HEK293T (cell line): Measurements from ENCODE around the gene RNGTT.

Experiments
- CTCF ChIA-PET: fragments of 350-600 bp; formaldehyde crosslinking; extraction: SDS; loops from one replicate; lab custom pipeline; 2021; ENCODE audit warnings: antibody characterized with exemption, inconsistent platforms; lab: Yijun Ruan, JAX
- POLR2A ChIA-PET: fragments of 350-600 bp; formaldehyde crosslinking; extraction: SDS; loops from one replicate; lab custom pipeline; 2020; ENCODE audit warnings: antibody characterized with exemption, inconsistent platforms; lab: Yijun Ruan, JAX
- DNase-seq: peaks from one replicate; pipeline ENCODE4 v3.0.0; 2012; ENCODE audit warnings: mixed read lengths; ENCODE audit errors: extremely low spot score
- ARNT ChIP-seq: fragments of 450-650 bp; IDR thresholded peaks from 2 replicates; pipeline ENCODE4 v1.6.1; 2017; ENCODE audit warnings: mild to moderate bottlenecking
- BHLHE40 ChIP-seq: fragments of 450-650 bp; IDR thresholded peaks from 2 replicates; pipeline ENCODE4 v1.6.1; 2016; ENCODE audit warnings: mild to moderate bottlenecking, moderate library complexity, borderline replicate concordance
- CTBP1 ChIP-seq: fragments of 450-650 bp; IDR thresholded peaks from 2 replicates; pipeline ENCODE4 v1.6.1; 2016; ENCODE audit warnings: borderline replicate concordance
- ELF4 ChIP-seq: fragments of 450-650 bp; IDR thresholded peaks from 2 replicates; pipeline ENCODE4 v1.6.1; 2017; ENCODE audit warnings: antibody characterized with exemption
- FOXA1 ChIP-seq: fragments of 450-650 bp; IDR thresholded peaks from 2 replicates; pipeline ENCODE4 v1.6.1; 2016; ENCODE audit warnings: mild to moderate bottlenecking
- FOXK2 ChIP-seq: fragments of 450-650 bp; IDR thresholded peaks from 2 replicates; pipeline ENCODE4 v1.6.1; 2016; ENCODE audit warnings: mild to moderate bottlenecking
- FOXM1 ChIP-seq: fragments of 450-650 bp; IDR thresholded peaks from 2 replicates; pipeline ENCODE4 v1.6.1; 2017; ENCODE audit warnings: mild to moderate bottlenecking, borderline replicate concordance
- HDGF ChIP-seq: fragments of 450-650 bp; IDR thresholded peaks from 2 replicates; pipeline ENCODE4 v1.6.1; 2017; ENCODE audit warnings: antibody characterized with exemption, borderline replicate concordance
- L3MBTL2 ChIP-seq: fragments of 450-650 bp; conservative IDR thresholded peaks from 2 replicates; pipeline ENCODE4 v1.6.1; 2016; ENCODE audit warnings: mild to moderate bottlenecking
- LEF1 ChIP-seq: fragments of 450-650 bp; IDR thresholded peaks from 2 replicates; pipeline ENCODE4 v1.6.1; 2017; ENCODE audit warnings: mild to moderate bottlenecking, borderline replicate concordance
- NFRKB ChIP-seq: fragments of 450-650 bp; IDR thresholded peaks from 2 replicates; pipeline ENCODE4 v1.6.1; 2016; ENCODE audit warnings: mild to moderate bottlenecking, moderate library complexity
- SP1 ChIP-seq: fragments of 450-650 bp; IDR thresholded peaks from 2 replicates; pipeline ENCODE4 v1.6.1; 2017
- SUZ12 ChIP-seq: fragments of 450-650 bp; IDR thresholded peaks from 2 replicates; pipeline ENCODE4 v1.6.1; 2016; ENCODE audit warnings: mild to moderate bottlenecking
- TARDBP ChIP-seq: fragments of 450-650 bp; IDR thresholded peaks from 2 replicates; pipeline ENCODE4 v1.6.1; 2016
- ZNF384 ChIP-seq: fragments of 450-650 bp; IDR thresholded peaks from 2 replicates; pipeline ENCODE4 v1.6.1; 2016
- TF ChIP-seq, protein P1 (sequence below): fragments of 450-650 bp; IDR thresholded peaks from 2 replicates; pipeline ENCODE4 v1.6.1; 2016

Gene RNGTT

DNA sequence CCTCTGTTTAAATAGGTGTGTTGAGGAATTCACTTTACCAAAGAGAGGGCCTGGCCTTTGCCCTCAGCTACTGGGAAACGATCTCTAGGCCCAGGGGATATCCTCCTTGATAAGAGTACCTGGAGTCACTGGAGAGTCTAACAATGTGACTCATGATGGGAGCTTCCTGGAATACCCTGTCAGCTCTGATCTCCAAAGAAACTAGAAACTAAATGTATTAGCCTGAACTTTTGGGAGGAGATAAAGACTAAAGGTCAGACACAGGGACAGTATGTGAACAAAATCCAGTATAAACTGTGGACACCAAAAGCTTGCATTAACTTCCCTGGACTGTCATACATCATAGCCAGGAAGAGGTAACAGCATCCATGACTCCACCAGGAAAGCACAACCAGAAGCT is 148.5 kb downstream of the RNGTT start:
- ChIA-PET CTCF (no interaction called here), POLR2A (no interaction called here)
- DNase-seq, result no peak
- TF ChIP-seq L3MBTL2 (no peak), BHLHE40 (no peak), FOXA1 (no peak), NFRKB (no peak), SP1 (no peak), ARNT (no peak), TARDBP (no peak), ELF4 (no peak), CTBP1 (no peak), HDGF (no peak), LEF1 (no peak), SUZ12 (no peak), ZNF384 (no peak), FOXK2 (no peak), FOXM1 (no peak)
- TF ChIP-seq, protein P1, sequence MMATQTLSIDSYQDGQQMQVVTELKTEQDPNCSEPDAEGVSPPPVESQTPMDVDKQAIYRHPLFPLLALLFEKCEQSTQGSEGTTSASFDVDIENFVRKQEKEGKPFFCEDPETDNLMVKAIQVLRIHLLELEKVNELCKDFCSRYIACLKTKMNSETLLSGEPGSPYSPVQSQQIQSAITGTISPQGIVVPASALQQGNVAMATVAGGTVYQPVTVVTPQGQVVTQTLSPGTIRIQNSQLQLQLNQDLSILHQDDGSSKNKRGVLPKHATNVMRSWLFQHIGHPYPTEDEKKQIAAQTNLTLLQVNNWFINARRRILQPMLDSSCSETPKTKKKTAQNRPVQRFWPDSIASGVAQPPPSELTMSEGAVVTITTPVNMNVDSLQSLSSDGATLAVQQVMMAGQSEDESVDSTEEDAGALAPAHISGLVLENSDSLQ, result no peak

DNA sequence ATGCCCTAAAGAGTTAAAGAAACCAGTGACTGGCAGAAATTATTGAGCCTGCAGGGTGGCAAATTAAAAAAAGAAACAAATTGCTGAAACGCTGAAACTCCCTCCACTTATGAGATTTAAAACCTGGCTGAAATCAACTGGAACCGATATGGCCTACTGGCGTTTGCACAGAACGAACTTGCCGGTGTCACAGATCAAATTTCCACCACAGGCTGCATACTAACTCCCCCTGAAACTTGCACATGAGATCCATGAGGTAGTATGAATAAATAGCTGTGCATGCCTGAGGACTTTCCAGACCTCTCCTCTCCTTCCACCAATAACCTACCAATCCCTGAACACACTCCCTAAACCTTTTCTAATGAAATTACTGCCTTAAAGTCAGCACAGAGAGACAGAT is 150.4 kb downstream of the RNGTT start:
- TF ChIP-seq ARNT (no peak), NFRKB (no peak), SUZ12 (no peak), FOXK2 (no peak), BHLHE40 (no peak), FOXM1 (no peak), SP1 (no peak), CTBP1 (no peak), TARDBP (no peak), L3MBTL2 (no peak), LEF1 (no peak), ELF4 (no peak), FOXA1 (no peak), ZNF384 (no peak), HDGF (no peak)
- TF ChIP-seq, protein P1, result no peak
- ChIA-PET CTCF (no interaction called here), POLR2A (no interaction called here)
- DNase-seq, result peak; percentile 10

DNA sequence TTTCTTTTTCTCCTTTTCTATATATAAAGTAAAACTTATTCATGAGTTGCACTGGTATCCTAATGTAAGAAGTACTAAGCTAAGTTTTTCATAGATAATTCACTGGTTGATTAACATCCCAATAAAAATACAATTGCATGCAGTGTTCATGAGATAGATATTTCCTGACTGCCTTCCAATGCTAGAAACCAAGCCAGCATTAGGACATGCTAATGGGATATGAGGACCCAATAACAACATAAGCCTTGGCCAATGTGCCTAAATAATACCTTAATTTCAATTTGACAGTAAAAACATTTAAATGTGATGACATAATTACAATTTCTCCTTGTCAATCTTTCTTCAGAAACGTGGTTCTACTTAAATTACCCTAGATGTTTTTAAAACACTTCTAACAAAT is 152.7 kb downstream of the RNGTT start:
- POLR2A ChIA-PET, result no interaction called here
- TF ChIP-seq L3MBTL2 (no peak), FOXA1 (no peak), CTBP1 (no peak), HDGF (no peak), NFRKB (no peak), FOXK2 (no peak), BHLHE40 (no peak), ELF4 (no peak), SUZ12 (no peak)
- DNase-seq, result no peak
- CTCF ChIA-PET, result no interaction called here

DNA sequence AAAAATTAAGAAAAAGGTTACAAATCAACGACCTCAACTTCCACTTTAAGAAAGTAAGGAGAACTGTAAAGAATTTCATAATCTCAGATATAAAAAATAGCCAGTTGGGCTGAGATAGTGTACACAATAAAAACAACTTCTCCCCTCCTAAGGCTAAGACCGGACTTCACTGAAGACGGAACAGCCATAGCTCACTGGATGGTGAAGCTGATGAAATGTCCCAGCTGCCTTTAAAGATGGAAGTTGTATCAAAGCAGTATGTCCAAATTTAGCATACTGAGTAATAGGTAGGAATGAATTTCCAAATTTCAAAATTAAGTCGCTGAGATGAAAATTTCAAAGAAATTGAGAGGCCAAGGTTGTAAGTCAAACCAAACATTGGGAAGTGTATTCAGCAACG is 153.3 kb downstream of the RNGTT start:
- no peak for TF ChIP-seq CTBP1
- no peak for TF ChIP-seq ELF4
- TF ChIP-seq FOXM1, result no peak
- TF ChIP-seq ARNT, result no peak
- no peak for DNase-seq
- CTCF ChIA-PET, result no interaction called here
- POLR2A ChIA-PET, result no interaction called here

DNA sequence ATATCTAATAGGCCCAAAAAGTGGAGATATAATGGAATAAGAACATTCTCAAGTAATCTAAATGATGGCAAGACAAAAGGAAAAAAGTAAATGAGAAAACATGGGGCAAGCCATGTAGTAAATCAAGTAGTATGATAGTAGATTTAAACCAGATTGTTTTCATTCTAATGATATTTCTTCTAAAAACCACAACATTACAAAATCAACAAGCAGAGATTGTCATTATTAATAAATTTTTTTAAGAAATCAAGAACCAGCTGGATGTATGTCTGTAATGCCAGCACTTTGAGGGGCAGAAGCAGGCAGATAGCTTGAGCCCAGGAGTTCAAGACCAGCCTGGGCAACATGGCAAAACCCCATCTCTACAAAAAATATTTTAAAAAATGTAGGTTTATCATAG is 155.0 kb downstream of the RNGTT start:
- DNase-seq, result no peak
- TF ChIP-seq SP1 (no peak), TARDBP (no peak), FOXM1 (no peak), BHLHE40 (no peak), LEF1 (no peak), FOXA1 (no peak), ELF4 (no peak), ARNT (no peak), L3MBTL2 (no peak), CTBP1 (no peak), HDGF (no peak), FOXK2 (no peak), ZNF384 (no peak), NFRKB (no peak), SUZ12 (no peak)
- TF ChIP-seq, protein P1, result no peak
- POLR2A ChIA-PET, result no interaction called here
- CTCF ChIA-PET, result no interaction called here

DNA sequence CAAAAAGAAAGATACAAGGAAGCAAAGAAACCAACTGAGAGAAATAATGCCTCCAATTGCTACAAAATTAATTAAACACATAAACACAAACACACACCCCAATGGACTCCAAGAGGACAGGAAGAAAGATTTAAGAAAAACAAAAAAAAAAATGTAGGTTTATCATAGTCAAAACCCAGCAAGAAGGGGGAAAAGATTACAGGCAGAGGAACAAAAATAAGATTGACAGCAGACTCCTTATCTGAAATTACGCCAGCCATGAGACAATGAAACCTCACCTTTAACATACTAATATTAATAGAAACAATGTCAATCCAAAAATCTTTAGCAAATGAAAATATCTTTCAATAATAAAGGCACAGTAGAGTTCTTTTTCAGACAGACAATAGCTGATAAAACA is 155.8 kb downstream of the RNGTT start:
- no peak for TF ChIP-seq SUZ12
- TF ChIP-seq L3MBTL2, result no peak
- TF ChIP-seq ZNF384, result no peak
- no peak for TF ChIP-seq ELF4
- TF ChIP-seq FOXK2, result no peak
- TF ChIP-seq HDGF, result no peak
- no peak for TF ChIP-seq SP1
- TF ChIP-seq TARDBP, result no peak
- TF ChIP-seq NFRKB, result no peak
- TF ChIP-seq ARNT, result no peak
- TF ChIP-seq CTBP1, result no peak
- TF ChIP-seq BHLHE40, result no peak
- TF ChIP-seq, protein P1, result no peak
- no peak for TF ChIP-seq FOXM1
- no peak for TF ChIP-seq FOXA1
- TF ChIP-seq LEF1, result no peak
- no peak for DNase-seq
- ChIA-PET CTCF (no interaction called here), POLR2A (no interaction called here)
